Measurements from ENCODE around the gene HADH. TPM values are rescaled to one million over a fixed set of nuclear protein-coding genes. Genes with fewer than 3 reads are reported as not detected.
"Not testable (repeated sequence)": the region's sequence is repeated elsewhere in the genome, so short reads cannot be mapped to it uniquely, and the experiment has no call there.

Gene HADH
- total RNA-seq, 2 donors from 2014 or later, result 108 to 143 TPM

GRCh38 chr4:108044951-108045686, 55.4 kb downstream of the HADH start:
- Histone ChIP-seq H3K9me3 (no peaks in the 10 kb centered on the region), H3K4me1 (no peaks in the 10 kb centered on the region), H3K27me3 (no peaks in the 10 kb centered on the region), H3K4me3 (no peak overlapping the region), H3K27ac (no peak overlapping the region), H3K36me3 (no peaks in the 10 kb centered on the region)
- no peak for DNase-seq (ENCODE audit: low spot score)
- TF ChIP-seq CTCF (IDR thresholded peaks at IDR 0.05), result no peak

- H3K27ac ChIP-seq, result no peak overlapping the region
- H3K27me3 ChIP-seq, result no peaks in the 10 kb centered on the region
- H3K36me3 ChIP-seq, result no peaks in the 10 kb centered on the region
- no peaks in the 10 kb centered on the region for H3K4me1 ChIP-seq
- DNase-seq (ENCODE audit: low spot score), result no peak
- H3K9me3 ChIP-seq, result no peaks in the 10 kb centered on the region
- no peak for TF ChIP-seq CTCF (IDR thresholded peaks at IDR 0.05)
- no peak overlapping the region for H3K4me3 ChIP-seq
Measured at GRCh38 chr4:108045687-108046024, 56.0 kb downstream of the HADH start.

GRCh38 chr4:108047199-108047598, 57.5 kb downstream of the HADH start:
- DNase-seq (ENCODE audit: low spot score), result no peak
- Histone ChIP-seq H3K9me3 (no peaks in the 10 kb centered on the region), H3K4me1 (no peaks in the 10 kb centered on the region), H3K27ac (no peak overlapping the region), H3K27me3 (no peaks in the 10 kb centered on the region), H3K36me3 (no peaks in the 10 kb centered on the region), H3K4me3 (no peak overlapping the region)
- TF ChIP-seq CTCF (IDR thresholded peaks at IDR 0.05), result no peak

- Histone ChIP-seq H3K4me3 (no peak overlapping the region), H3K27ac (no peak overlapping the region), H3K36me3 (no peaks in the 10 kb centered on the region), H3K4me1 (no peaks in the 10 kb centered on the region), H3K27me3 (no peaks in the 10 kb centered on the region), H3K9me3 (no peaks in the 10 kb centered on the region)
- TF ChIP-seq CTCF (IDR thresholded peaks at IDR 0.05), result no peak
- no peak for DNase-seq (ENCODE audit: low spot score)
Measured at GRCh38 chr4:108048157-108048556, 58.5 kb downstream of the HADH start.

GRCh38 chr4:108048997-108049396, 59.3 kb downstream of the HADH start:
- Histone ChIP-seq H3K4me1 (no peaks in the 10 kb centered on the region), H3K36me3 (no peaks in the 10 kb centered on the region), H3K27ac (no peak overlapping the region), H3K9me3 (no peaks in the 10 kb centered on the region), H3K4me3 (no peak overlapping the region), H3K27me3 (no peaks in the 10 kb centered on the region)
- DNase-seq (ENCODE audit: low spot score), result no peak
- TF ChIP-seq CTCF (IDR thresholded peaks at IDR 0.05), result no peak

- no peaks in the 10 kb centered on the region for H3K9me3 ChIP-seq
- no peak for DNase-seq (ENCODE audit: low spot score)
- TF ChIP-seq CTCF (IDR thresholded peaks at IDR 0.05), result no peak
- H3K4me1 ChIP-seq, result no peaks in the 10 kb centered on the region
- no peak overlapping the region for H3K4me3 ChIP-seq
- H3K36me3 ChIP-seq, result no peaks in the 10 kb centered on the region
- no peaks in the 10 kb centered on the region for H3K27me3 ChIP-seq
- no peak overlapping the region for H3K27ac ChIP-seq
Measured at GRCh38 chr4:108049406-108049805, 59.7 kb downstream of the HADH start.

- not testable (repeated sequence) for H3K27me3 ChIP-seq; H3K36me3 ChIP-seq; H3K9me3 ChIP-seq; H3K4me3 ChIP-seq; H3K27ac ChIP-seq; H3K4me1 ChIP-seq; DNase-seq (ENCODE audit: low spot score)
Measured at GRCh38 chr4:108050166-108051111, 60.8 kb downstream of the HADH start.

All from right atrium auricular region (tissue), 2 donors.